OCI-LY7 (cell line): Measurements from ENCODE around the gene OXA1L. TPM values are rescaled to one million over a fixed set of nuclear protein-coding genes. Genes with fewer than 3 reads are reported as not detected.
"Not testable (repeated sequence)": the region's sequence is repeated elsewhere in the genome, so short reads cannot be mapped to it uniquely, and the experiment has no call there.

Experiments used
- BruUV-seq: library from RNA; stranded (reverse); fragments of 400-500 nt; replicated peaks from 2 replicates; lab custom pipeline; 2021; lab: Mats Ljungman, UMichigan
- CTCF ChIA-PET: fragments of 300-600 bp; sonication (Branson Sonifier 250); formaldehyde crosslinking; loops from one replicate; lab custom pipeline; 2022; ENCODE audit warnings: antibody characterized with exemption; ENCODE audit not compliant: unreplicated experiment; lab: Charles Lee
- POLR2A ChIA-PET: fragments of 300-600 bp; sonication (Branson Sonifier 250); formaldehyde crosslinking; loops from one replicate; lab custom pipeline; 2022; ENCODE audit warnings: antibody characterized with exemption; lab: Charles Lee
- DNase-seq: peaks from one replicate; pipeline ENCODE4 v3.0.0-alpha.2; 2015; ENCODE audit warnings: low spot score
- H2AFZ ChIP-seq: fragments of 200-600 bp; sonication (generic), shearing (Covaris generic); 2 replicates; pipeline ENCODE4 v1.6.1; 2014; ENCODE audit warnings: mild to moderate bottlenecking, antibody characterized with exemption, low read length, moderate library complexity
- H3K27ac ChIP-seq: fragments of 200-600 bp; sonication (generic); 2 replicates; pipeline ENCODE4 v1.5.1; 2014; ENCODE audit warnings: mixed run types, low read depth, mild to moderate bottlenecking, moderate library complexity, low read length, inconsistent platforms; ENCODE audit not compliant: poor library complexity, severe bottlenecking
- H3K36me3 ChIP-seq: fragments of 200-600 bp; sonication (generic); 2 replicates; pipeline ENCODE4 v1.6.1; 2014; ENCODE audit warnings: mild to moderate bottlenecking, antibody characterized with exemption, low read length, moderate library complexity, mixed read lengths; ENCODE audit not compliant: insufficient read depth
- H3K4me1 ChIP-seq: fragments of 200-600 bp; sonication (generic); 2 replicates; pipeline ENCODE4 v1.5.1; 2014; ENCODE audit warnings: mild to moderate bottlenecking, low read length; ENCODE audit not compliant: insufficient read depth, poor library complexity, severe bottlenecking
- H3K4me2 ChIP-seq: fragments of 200-600 bp; sonication (generic); 2 replicates; pipeline ENCODE4 v1.6.1; 2014; ENCODE audit warnings: mild to moderate bottlenecking, low read length
- H3K4me3 ChIP-seq: fragments of 200-600 bp; sonication (generic); 2 replicates; pipeline ENCODE4 v1.5.1; 2014; ENCODE audit warnings: mild to moderate bottlenecking, low read depth, low read length; ENCODE audit not compliant: poor library complexity, severe bottlenecking
- H3K79me2 ChIP-seq: fragments of 200-600 bp; sonication (generic); 2 replicates; pipeline ENCODE4 v1.6.1; 2016; ENCODE audit warnings: low read depth, mild to moderate bottlenecking, low read length, moderate library complexity, mixed read lengths; ENCODE audit not compliant: insufficient read depth
- H3K9me2 ChIP-seq: fragments of 200-600 bp; sonication (generic); 2 replicates; pipeline ENCODE4 v1.6.1; 2016; ENCODE audit warnings: mild to moderate bottlenecking, low read length, mixed read lengths; ENCODE audit not compliant: insufficient read depth
- H3K9me3 ChIP-seq: fragments of 200-600 bp; sonication (generic); 2 replicates; pipeline ENCODE4 v1.6.1; 2014; ENCODE audit warnings: mild to moderate bottlenecking, mixed run types, low read length, mixed read lengths
- H4K20me1 ChIP-seq: fragments of 200-600 bp; sonication (generic); 2 replicates; pipeline ENCODE4 v1.6.1; 2014; ENCODE audit warnings: mild to moderate bottlenecking, antibody characterized with exemption, low read length, moderate library complexity, mixed read lengths; ENCODE audit not compliant: insufficient read depth
- EZH2phosphoT487 ChIP-seq: fragments of 200-600 bp; sonication (generic); IDR thresholded peaks from 2 replicates; pipeline ENCODE4 v1.6.1; 2018; ENCODE audit warnings: low read depth, borderline replicate concordance, mild to moderate bottlenecking, mixed run types, antibody characterized with exemption, low read length, moderate library complexity, mixed read lengths
- intact Hi-C: fragments of 100-400 bp; cut with micrococcal nuclease; formaldehyde crosslinking; loops from one replicate; pipeline ENCODE4 v1.10.0; 2022; ENCODE audit not compliant: unreplicated experiment
- total RNA-seq, 2 experiments: library from RNA; depleted of rRNA in 1 of 2; stranded (reverse); fragments of >200 nt in 1 of 2; shearing (Covaris generic) in 1 of 2; gene quantifications; 2 replicates each; pipeline ENCODE4 v1.2.3, GENCODE V29; 2014 to 2022
- TF ChIP-seq, protein P1 (sequence below): fragments of 200-600 bp; sonication (generic); conservative IDR thresholded peaks from 2 replicates; pipeline ENCODE4 v1.5.1; 2014; ENCODE audit warnings: mild to moderate bottlenecking, antibody characterized with exemption, low read length, moderate library complexity, mixed read lengths

The OXA1L gene
- total RNA-seq, 2 experiments from 2014 or later = 141 to 153 TPM

DNA sequence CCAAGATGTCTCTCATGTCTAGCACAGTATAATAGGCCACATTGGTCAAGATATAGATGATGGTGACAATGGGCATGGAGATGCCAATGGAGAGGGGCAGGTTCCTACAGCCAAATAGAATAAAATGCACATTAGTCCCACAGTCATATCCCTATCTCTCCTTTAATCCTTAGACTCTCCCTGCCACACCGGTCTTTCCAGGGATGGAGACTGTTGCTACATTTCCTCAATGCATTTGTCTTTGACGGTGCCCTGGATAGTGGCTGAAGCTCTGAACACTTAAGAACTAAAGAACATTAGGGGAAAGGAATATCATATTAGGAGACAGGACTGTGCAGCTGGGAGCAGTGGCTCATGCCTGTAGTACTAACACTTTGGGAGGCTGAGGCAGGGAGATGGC, 9.7 kb downstream of the OXA1L start:
- TF ChIP-seq EZH2phosphoT487 = no peak
- TF ChIP-seq, protein P1, sequence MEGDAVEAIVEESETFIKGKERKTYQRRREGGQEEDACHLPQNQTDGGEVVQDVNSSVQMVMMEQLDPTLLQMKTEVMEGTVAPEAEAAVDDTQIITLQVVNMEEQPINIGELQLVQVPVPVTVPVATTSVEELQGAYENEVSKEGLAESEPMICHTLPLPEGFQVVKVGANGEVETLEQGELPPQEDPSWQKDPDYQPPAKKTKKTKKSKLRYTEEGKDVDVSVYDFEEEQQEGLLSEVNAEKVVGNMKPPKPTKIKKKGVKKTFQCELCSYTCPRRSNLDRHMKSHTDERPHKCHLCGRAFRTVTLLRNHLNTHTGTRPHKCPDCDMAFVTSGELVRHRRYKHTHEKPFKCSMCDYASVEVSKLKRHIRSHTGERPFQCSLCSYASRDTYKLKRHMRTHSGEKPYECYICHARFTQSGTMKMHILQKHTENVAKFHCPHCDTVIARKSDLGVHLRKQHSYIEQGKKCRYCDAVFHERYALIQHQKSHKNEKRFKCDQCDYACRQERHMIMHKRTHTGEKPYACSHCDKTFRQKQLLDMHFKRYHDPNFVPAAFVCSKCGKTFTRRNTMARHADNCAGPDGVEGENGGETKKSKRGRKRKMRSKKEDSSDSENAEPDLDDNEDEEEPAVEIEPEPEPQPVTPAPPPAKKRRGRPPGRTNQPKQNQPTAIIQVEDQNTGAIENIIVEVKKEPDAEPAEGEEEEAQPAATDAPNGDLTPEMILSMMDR = no peak
- ChIA-PET CTCF (no interaction called here), POLR2A (interaction anchor here (0.8 kb wide), 1 partner anchor 10 kb away, joined by 3 read pairs; the partner anchor contains the start of gene OXA1L)
- Histone ChIP-seq H3K4me1 (peaks cover 25% of the 10 kb centered on the region), H3K9me3 (no peaks in the 10 kb centered on the region), H3K36me3 (peaks cover 93% of the 10 kb centered on the region), H3K4me2 (no peak overlapping the region), H3K79me2 (no peaks in the 10 kb centered on the region), H3K9me2 (no peaks in the 10 kb centered on the region), H3K27ac (no peak overlapping the region), H2AFZ (no peak overlapping the region), H4K20me1 (no peaks in the 10 kb centered on the region), H3K4me3 (no peak overlapping the region)
- BruUV-seq = no TSS peak
- intact Hi-C loops = no loop called here
- DNase-seq = no peak

DNA sequence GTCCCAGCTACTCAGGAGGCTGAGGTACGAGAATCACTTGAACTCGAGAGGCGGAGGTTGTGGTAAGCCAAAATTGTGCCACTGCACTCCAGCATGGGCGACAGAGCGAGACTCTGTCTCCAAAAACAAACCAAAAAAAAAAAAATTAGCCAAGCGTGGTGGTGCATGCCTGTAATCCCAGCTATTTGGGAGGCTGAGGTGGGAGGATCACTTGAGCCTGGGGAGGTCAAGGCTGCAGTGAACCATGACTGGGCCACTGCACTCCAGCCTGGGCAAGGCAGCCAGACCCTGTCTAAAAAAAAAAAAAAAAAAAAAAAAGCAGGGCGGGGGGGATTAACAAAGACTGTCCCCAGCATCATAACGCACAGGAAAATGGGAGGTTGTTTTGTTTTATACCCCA, 10.4 kb downstream of the OXA1L start:
- H2AFZ ChIP-seq, BruUV-seq, H3K9me2 ChIP-seq, H3K4me3 ChIP-seq, H3K79me2 ChIP-seq, DNase-seq, H3K27ac ChIP-seq, CTCF ChIA-PET, H3K9me3 ChIP-seq, H4K20me1 ChIP-seq, H3K4me2 ChIP-seq: not testable (repeated sequence)
- Histone ChIP-seq H3K36me3 (peaks cover 87% of the 10 kb centered on the region), H3K4me1 (peaks cover 31% of the 10 kb centered on the region)
- intact Hi-C loops = loop anchor here (1.0 kb wide), 2 partner anchors 41 to 76 kb away; no protein-coding TSS in a partner anchor
- POLR2A ChIA-PET = interaction anchor here (0.8 to 1.5 kb wide), 3 partner anchors 10 to 56 kb away, joined by 3 to 4 read pairs (median 4); partner anchors contain the start of gene OXA1L

DNA sequence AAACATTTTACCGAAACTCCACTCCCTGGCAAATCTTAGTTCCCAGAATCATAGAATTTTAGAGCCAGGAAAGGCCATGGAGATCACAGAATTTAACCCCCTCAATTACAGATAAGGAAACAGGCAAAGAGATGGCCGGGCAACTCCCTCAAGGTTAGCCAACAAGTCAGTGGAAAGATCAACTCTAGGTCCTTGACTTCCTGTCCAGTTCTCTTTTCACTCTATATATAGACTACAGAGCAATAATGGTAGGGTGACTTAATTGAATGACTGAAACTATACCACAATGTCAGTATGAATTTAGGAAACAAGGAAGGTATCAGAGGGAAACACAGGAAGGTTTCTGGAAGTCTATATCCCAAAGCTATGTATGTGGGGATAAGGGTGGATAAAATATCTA, 11.6 kb downstream of the OXA1L start:
- DNase-seq = no peak
- POLR2A ChIA-PET = interaction anchor here (1.0 to 1.8 kb wide), 8 partner anchors 11 to 82 kb away, joined by 3 to 7 read pairs (median 4); partner anchors contain the start of gene OXA1L
- Histone ChIP-seq H3K9me2 (no peaks in the 10 kb centered on the region), H3K4me1 (peaks cover 27% of the 10 kb centered on the region), H3K4me2 (no peak overlapping the region), H3K27ac (no peak overlapping the region), H4K20me1 (no peaks in the 10 kb centered on the region), H3K36me3 (peaks cover 79% of the 10 kb centered on the region), H3K4me3 (no peak overlapping the region), H3K9me3 (no peaks in the 10 kb centered on the region), H3K79me2 (no peaks in the 10 kb centered on the region), H2AFZ (no peak overlapping the region)
- CTCF ChIA-PET = no interaction called here
- BruUV-seq = no TSS peak
- no peak for TF ChIP-seq EZH2phosphoT487
- TF ChIP-seq, protein P1 = no peak
- intact Hi-C loops = no loop called here
